Lower lobe of right lung (tissue), 2 donors: ENCODE results near the gene KIF16B. TPM values are rescaled to one million over a fixed set of nuclear protein-coding genes. Genes with fewer than 3 reads are reported as not detected.

Experiments used
- ATAC-seq, 2 donors: fragments of 200-7000 bp; cut with Tn5 transposase; one replicate each; pipeline ENCODE4 v1.9.1; 2020 to 2022; ENCODE audit warnings: mild to moderate bottlenecking in 2 of 2, moderate library complexity in 2 of 2
- DNase-seq: peaks from one replicate; pipeline ENCODE4 v3.0.0-alpha.2; 2020
- H3K27ac ChIP-seq: fragments of 200-600 bp; one replicate; pipeline ENCODE4 v1.8.0; 2022
- H3K27me3 ChIP-seq: fragments of 200-600 bp; one replicate; pipeline ENCODE4 v1.8.0; 2022; ENCODE audit warnings: low read depth
- H3K36me3 ChIP-seq: fragments of 200-600 bp; one replicate; pipeline ENCODE4 v1.8.0; 2022; ENCODE audit warnings: mild to moderate bottlenecking
- H3K4me1 ChIP-seq: fragments of 200-600 bp; one replicate; pipeline ENCODE4 v1.8.0; 2022
- H3K4me3 ChIP-seq: fragments of 200-600 bp; one replicate; pipeline ENCODE4 v1.8.0; 2022; ENCODE audit warnings: mild to moderate bottlenecking
- H3K9me3 ChIP-seq: fragments of 200-600 bp; one replicate; pipeline ENCODE4 v1.8.0; 2022
- intact Hi-C: fragments of 100-400 bp; cut with DNase I; formaldehyde crosslinking; loops from one replicate; pipeline ENCODE4 v1.11.0; 2022
- total RNA-seq: library from RNA; stranded (reverse); fragmentation: NEBNext Ultra II Directional; extraction: Animal tissue kit (Norgen Biotek cat#: 25700); gene quantifications from one replicate; pipeline ENCODE4 v1.2.1, GENCODE V29; 2021
- TF ChIP-seq, protein P1 (sequence below): fragments of 200-600 bp; IDR thresholded peaks from one replicate; pipeline ENCODE4 v1.8.0; 2022; ENCODE audit warnings: antibody characterized with exemption, mild to moderate bottlenecking
- donor health status: DM: no; HTN: yes; CAD: no; lungs with severe emphysema.

KIF16B gene
- total RNA-seq, 1 donor from 2014 or later: 25.1 TPM

- TF ChIP-seq, protein P1, sequence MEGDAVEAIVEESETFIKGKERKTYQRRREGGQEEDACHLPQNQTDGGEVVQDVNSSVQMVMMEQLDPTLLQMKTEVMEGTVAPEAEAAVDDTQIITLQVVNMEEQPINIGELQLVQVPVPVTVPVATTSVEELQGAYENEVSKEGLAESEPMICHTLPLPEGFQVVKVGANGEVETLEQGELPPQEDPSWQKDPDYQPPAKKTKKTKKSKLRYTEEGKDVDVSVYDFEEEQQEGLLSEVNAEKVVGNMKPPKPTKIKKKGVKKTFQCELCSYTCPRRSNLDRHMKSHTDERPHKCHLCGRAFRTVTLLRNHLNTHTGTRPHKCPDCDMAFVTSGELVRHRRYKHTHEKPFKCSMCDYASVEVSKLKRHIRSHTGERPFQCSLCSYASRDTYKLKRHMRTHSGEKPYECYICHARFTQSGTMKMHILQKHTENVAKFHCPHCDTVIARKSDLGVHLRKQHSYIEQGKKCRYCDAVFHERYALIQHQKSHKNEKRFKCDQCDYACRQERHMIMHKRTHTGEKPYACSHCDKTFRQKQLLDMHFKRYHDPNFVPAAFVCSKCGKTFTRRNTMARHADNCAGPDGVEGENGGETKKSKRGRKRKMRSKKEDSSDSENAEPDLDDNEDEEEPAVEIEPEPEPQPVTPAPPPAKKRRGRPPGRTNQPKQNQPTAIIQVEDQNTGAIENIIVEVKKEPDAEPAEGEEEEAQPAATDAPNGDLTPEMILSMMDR: no peak
- DNase-seq: no peak
- intact Hi-C loops: no loop called here
- H3K27ac ChIP-seq: no peak overlapping the region
- no peaks in the 10 kb centered on the region for H3K27me3 ChIP-seq
- H3K9me3 ChIP-seq: no peaks in the 10 kb centered on the region
- no peaks in the 10 kb centered on the region for H3K36me3 ChIP-seq
- no peak for ATAC-seq
- no peaks in the 10 kb centered on the region for H3K4me1 ChIP-seq
- no peak overlapping the region for H3K4me3 ChIP-seq
These were observed 38.0 kb downstream of the KIF16B start for GRCh38 chr20:16535277-16535676.

GRCh38 chr20:16533502-16533901, 39.7 kb downstream of the KIF16B start:
- ATAC-seq: peak in 1 of 2 donors; percentile 34
- H3K9me3 ChIP-seq: no peaks in the 10 kb centered on the region
- H3K36me3 ChIP-seq: no peaks in the 10 kb centered on the region
- no peak overlapping the region for H3K27ac ChIP-seq
- no peaks in the 10 kb centered on the region for H3K4me1 ChIP-seq
- no peak overlapping the region for H3K4me3 ChIP-seq
- no peak for DNase-seq
- H3K27me3 ChIP-seq: no peaks in the 10 kb centered on the region
- TF ChIP-seq, protein P1: no peak
- intact Hi-C loops: no loop called here

GRCh38 chr20:16531485-16531884, 41.8 kb downstream of the KIF16B start:
- intact Hi-C loops: no loop called here
- peaks cover 6% of the 10 kb centered on the region for H3K36me3 ChIP-seq
- H3K9me3 ChIP-seq: no peaks in the 10 kb centered on the region
- H3K4me1 ChIP-seq: no peaks in the 10 kb centered on the region
- no peak overlapping the region for H3K27ac ChIP-seq
- no peak for ATAC-seq
- no peak for DNase-seq
- H3K4me3 ChIP-seq: no peak overlapping the region
- TF ChIP-seq, protein P1: no peak
- no peaks in the 10 kb centered on the region for H3K27me3 ChIP-seq

GRCh38 chr20:16530201-16530681, 43.0 kb downstream of the KIF16B start:
- Histone ChIP-seq H3K36me3 (peaks cover 10% of the 10 kb centered on the region), H3K4me3 (no peak overlapping the region), H3K27ac (no peak overlapping the region), H3K9me3 (no peaks in the 10 kb centered on the region), H3K4me1 (no peaks in the 10 kb centered on the region), H3K27me3 (no peaks in the 10 kb centered on the region)
- intact Hi-C loops: no loop called here
- ATAC-seq (peak; percentile 32 to 42), DNase-seq (no peak)
- TF ChIP-seq, protein P1: no peak

GRCh38 chr20:16528078-16528477, 45.2 kb downstream of the KIF16B start:
- no peak overlapping the region for H3K27ac ChIP-seq
- no peaks in the 10 kb centered on the region for H3K9me3 ChIP-seq
- no peaks in the 10 kb centered on the region for H3K4me1 ChIP-seq
- peaks cover 12% of the 10 kb centered on the region for H3K36me3 ChIP-seq
- DNase-seq (no peak), ATAC-seq (peak; percentile 83 to 94)
- no peak overlapping the region for H3K4me3 ChIP-seq
- TF ChIP-seq, protein P1: no peak
- intact Hi-C loops: no loop called here
- H3K27me3 ChIP-seq: no peaks in the 10 kb centered on the region

- Histone ChIP-seq H3K27me3 (no peaks in the 10 kb centered on the region), H3K4me3 (no peak overlapping the region), H3K4me1 (no peaks in the 10 kb centered on the region), H3K9me3 (no peaks in the 10 kb centered on the region), H3K27ac (no peak overlapping the region), H3K36me3 (peaks cover 12% of the 10 kb centered on the region)
- intact Hi-C loops: no loop called here
- TF ChIP-seq, protein P1: no peak
- DNase-seq (no peak), ATAC-seq (no peak)
These were observed 45.8 kb downstream of the KIF16B start for GRCh38 chr20:16527438-16527837.
